NCI-H2196 (cell line): ENCODE results near the gene ALOX12B.

Experiments used
- DNase-seq: peaks from one replicate; lab custom pipeline; 2025; ENCODE audit not compliant: unreplicated experiment; lab: John Stamatoyannopoulos, UW

ALOX12B gene

DNA sequence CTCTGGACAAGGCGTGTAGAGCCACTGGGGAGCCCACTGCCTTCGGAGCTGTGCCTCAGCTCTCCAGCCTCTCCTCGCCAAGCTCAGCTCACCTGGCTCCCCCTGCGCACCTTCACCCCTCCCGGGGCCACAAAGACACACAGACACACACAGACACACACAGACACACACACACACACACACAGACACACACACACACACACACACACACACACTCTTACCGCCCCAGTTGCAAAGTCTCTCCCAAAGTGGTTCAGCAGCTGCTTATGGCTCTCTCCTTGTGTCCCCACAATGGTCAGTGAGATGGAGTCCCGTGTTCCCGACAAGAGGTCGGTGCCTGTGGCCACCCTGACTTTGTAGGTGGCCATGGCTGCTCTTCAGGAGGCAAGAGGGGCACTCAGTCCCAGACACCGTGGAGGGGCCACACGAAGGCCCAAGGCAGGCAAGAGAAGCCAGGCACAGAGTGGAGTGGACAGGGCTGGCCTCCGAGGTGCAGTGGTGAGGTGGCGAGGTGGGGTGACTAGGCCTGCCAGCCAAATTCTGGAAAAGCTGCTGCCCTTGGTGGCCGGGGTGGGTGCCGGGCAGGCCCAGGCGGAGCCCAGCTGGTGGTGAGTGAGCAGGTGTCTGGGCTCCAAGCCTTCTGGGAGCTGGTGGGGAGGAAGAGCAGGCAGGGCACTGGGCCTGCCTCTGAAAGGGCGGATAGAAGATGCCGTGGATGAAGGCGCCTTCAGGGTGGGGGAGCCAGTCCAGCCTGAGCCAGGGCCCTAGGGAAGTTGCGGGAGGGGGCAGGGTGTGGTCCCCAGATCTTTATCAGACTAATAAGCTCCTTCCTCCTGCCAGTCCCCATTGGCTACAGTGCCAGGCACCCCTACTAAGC lies at the start of gene ALOX12B:
Gene ALOX12B, minus strand, starts transcription at position 642 of the 877 bp plus-strand sequence. Its CDS starts 274 bp downstream, at position 368.
- DNase-seq: peak; percentile 1

DNA sequence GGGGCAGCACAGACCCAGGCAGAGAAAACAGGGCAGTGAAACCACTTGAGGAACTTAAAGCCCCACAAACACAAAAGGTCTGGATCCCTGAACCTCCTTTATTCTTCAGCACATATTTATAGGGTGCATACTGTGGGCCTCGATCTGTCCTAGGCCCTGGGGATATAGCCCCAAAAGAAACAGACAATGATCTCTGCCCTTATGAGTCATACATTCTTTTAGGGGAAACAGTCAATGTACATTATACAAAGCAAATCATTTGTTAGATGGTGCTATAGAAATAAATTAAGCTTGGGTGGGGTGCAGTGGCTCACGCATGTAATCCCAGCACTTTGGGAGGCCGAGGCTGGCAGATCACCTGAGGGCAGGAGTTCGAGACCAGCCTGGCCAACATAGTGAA lies 46.4 kb upstream of the ALOX12B start:
- DNase-seq: no peak

DNA sequence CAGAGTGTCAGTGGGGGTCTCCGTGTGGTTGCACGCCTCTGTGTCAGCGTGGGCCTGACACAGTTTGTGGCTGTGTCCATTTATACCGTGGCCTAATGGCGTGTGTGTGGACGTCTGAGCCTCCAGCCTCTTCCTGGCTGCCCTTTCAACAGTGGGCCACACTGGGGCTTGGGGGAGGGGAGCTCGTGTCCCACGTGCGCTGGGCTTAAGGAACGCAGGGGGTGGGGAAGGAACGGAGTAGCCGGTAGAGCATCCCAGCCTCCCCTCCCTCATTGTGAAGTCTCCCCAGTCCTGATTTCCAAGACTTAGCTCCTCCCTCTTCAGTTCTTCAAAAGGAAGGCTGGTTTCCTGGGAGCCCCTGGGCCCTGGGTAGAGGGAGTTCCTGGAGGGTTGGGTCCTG lies 45.9 kb upstream of the ALOX12B start:
- no peak for DNase-seq

DNA sequence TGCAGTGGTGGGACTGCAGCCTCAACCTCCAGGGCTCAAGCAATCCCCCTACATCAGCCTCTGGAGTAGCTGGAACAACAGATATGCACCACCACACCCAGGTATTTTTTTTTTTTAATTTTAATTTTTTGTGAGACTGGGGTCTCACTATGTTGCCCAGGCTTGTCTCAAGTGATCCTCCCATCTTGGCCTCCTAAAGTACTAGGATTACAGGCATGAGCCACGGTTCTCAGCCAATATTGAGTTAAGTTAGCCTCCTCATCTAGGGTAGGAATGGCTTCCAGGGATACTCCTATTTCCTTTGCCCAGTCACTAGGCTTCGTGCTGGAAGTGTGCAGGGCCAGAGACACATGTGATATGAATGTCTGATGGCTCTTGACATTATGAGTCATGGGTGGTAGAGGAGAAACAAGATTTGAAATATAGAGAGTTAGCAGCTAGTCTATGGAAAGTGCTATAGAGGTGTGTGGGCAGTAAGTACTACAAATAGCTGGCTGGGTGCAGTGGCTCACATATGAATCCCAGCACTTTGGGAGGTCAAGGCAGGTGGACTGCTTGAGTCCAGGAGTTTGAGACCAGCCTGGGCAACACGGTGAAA lies 44.4 kb upstream of the ALOX12B start:
- no peak for DNase-seq

DNA sequence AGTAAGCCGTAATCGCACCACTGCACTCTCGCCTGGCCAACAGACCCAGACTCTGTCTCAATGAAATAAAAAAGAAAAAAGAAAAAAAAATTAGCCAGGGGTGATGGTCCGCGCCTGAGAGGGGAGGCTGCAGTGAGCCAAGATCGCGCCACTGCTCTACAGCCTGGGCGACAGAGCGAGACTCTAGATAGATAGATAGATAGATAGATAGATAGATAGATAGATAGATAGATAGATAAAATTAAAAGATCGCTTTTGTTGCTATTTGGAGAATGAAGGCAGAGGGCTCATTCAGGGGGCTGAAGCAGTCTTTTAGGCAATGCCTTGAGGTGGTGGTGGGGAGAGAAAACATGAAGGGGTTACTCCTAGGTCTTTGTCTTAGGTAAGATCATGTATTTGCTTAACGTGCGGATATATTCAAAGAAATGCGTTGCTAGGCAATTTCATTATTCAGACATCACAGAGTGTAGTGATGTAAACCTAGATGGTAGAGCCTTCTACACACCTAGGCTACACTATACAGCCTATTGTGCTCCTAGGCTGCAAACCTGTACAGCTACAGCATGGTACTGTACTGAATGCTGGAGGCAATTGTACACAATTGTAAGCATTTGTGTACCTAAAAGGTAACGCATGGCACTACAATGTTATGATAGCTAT lies 40.7 kb upstream of the ALOX12B start:
- no peak for DNase-seq

DNA sequence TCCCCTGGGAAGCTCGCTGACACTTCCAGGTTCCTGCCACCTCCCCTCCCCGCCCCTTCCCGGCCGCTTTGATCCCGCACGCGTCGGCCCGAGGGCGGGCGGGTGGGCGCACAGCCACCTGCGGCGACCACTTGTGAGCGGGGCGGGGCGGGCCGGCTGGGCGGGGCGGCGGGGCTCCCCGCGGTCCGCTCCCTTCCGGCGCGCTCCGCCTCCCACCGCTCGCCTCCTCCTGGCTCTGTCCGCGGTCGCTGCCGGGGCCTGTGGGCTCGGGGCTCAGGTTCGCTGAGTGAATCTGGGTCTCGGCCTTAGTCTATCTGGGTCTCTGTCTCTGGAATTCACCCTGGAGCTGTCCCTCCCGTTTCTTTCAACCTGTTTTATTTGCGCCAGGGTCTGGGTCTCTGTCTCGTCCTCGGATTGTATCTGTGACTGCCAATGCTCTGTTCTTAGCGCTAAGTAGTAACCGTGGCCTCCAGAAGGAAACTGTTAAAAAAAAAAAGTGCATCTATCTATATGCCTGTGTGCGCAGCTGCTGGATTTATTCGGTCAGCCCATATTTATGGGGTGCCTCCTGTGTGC lies 39.1 kb upstream of the ALOX12B start:
- no peak for DNase-seq

DNA sequence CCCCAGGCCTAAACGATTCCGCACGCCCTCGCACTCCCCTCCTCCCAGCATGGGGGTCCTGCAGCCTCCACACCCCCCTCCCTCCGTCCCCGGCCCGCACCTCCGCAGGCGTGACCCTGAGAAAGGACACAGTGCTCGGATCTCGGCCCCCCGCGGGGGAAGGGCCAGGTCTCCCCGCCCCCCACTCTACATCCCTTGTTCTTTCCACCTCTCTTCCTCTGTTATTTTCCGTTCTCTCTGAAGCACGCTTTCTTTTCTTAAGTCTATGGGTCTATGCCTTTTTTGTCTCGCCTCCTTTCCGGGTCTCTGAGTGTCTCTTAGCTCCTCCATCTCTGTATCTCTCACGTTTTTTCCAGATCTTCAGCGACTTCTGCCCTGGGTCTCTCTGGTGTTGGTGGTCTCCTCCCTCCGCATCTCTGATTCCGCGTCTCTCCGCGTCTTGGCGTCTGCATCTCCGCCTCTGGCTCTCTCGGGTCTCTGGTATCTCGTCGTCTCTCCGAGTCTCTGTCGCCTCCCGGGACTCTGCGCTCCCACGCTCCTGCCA lies 38.5 kb upstream of the ALOX12B start:
- no peak for DNase-seq

DNA sequence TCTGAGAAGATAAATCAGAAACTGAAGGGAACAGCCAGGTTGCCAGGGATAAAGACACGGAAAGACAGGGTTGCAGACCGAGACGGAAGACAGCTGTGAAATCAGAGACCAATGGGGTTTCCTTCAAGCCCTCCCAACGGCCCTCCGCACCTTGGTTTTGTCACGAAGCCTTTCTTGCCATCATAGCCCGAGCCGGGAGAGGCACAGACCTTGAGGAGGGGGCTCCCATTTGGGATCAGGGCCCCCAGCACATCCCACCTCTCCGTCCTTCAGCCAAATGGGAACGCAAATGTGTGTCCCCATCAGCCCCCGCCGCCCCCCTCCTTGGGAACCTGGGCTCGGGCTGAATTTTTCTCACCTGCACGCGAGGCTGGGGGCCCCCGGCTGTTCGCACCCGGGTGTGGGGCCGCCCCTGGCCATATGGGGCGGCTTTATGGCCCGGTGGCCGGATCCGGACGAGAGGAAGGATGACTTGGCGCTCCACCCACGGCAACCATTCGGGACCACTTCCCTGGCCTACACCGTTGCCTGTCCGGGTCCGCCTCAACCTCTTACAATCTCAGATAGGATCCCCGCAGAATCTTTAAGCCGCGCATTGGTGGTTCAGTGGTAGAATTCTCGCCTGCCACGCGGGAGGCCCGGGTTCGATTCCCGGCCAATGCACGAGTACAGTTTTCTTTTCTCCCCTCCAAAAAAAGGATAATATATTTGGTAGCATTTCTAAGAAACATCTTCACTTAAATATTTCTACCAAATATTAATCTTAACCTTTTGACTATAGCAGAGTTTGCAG lies 37.8 kb upstream of the ALOX12B start:
- peak; percentile 40 for DNase-seq

DNA sequence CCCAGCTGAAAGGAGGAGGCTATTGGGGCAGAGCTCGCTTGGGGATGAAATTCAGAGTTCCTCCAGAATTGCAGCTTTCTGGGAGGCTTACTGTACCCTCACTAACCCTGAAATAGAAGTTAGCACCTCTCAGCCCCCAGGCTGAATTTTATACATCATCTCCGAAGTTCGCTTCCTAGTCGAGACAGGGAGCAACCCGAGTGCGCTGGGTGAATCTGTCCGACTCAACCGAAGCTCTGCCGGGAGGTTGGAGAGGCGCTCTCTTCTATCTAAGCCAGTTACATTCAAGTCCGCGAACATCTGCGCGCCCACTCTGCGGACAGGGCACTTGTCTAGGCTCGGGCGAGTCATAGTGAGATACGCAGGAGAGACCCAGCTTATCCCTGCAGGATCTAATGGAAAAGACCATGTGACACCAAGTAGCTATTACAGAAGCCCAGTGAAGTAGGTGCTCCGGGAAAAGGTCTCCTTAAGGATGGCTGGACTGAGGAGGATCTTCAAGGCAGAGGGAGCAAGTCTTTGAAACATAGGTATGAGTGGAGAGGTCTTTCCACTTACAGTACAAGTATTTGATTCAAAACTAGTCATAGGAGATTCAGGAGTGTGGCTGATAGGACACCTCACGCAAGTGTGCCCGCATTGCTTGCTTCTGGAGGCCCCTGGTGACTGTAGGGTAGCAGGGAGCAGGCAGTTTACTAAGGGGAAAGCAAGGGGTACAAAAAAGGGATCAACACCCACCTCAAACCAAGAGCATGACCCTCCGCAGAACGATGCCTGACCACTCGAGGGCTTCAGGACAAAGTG lies 37.0 kb upstream of the ALOX12B start:
- no peak for DNase-seq

DNA sequence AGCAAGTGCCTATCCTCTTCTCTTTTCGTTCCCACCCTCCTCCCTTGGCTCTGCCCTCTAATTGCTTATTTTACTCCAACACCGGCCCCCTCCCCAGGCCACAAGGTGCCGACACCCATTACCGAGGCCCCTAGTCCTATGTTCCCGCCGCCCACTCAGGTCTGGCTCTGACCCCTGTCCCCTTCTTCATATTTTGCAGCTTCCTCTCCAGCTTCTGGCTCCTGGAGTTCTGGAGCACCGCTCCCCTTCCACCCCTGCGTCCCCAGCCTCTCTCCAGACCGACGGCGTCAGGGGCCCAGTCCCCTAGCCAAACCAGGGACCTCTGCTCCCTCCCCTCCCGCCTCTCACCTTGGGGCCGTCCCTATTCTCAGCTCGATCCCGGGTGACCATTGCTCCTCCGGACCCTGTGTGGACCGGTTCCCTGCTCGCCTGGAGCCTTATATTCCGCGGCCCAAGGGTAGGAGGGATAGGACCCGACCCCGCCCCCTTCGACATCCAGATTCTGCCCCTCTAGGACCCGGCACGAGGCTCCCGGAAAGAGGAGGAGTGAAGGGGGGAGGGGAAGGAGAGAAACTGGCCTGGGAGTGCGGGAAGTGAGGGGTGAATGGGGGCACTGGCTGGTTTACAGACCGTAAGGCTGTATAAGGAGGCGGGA lies 36.3 kb upstream of the ALOX12B start, which contains the start of gene HES7:
Gene HES7, minus strand, starts transcription at position 412 of the 655 bp plus-strand sequence. Its CDS starts 22 bp downstream, at position 390.
- no peak for DNase-seq

DNA sequence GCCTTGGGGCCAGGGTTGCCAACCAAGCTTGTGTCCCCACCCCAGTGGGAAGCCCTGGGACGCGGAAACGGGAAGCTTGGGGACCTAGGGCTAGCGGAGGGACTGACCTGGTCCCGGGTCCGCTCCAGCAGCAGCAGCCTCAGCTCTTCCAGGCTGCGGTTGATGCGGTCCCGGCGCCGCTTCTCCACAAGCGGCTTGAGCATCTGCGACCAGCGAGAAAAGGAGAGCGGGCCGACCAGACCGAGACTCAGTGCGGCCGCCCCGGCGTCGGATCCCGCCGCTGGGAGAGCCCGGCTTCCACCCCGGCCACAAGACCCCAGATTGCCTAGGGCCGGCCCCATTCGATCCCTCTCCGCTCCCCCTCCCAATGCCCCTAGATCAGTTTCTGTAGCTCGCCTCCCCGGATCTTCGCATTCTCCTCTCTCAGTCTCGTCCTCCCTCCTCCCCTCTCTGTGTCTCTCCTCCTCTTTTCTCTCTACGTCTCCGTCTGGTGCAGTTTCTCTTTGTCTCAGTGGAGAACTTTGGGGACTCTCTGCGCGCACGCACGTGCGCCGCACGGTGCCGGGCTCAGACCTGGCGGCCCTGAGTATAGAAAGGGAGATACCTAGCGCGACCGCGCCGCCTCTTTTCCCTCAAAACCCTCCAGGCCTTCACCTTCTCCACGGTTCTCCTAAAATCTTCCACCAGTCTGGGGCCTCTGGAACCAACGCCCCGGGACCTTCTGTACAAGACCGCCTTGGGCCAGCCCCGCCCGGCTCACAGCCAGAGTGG lies 35.6 kb upstream of the ALOX12B start:
- no peak for DNase-seq

DNA sequence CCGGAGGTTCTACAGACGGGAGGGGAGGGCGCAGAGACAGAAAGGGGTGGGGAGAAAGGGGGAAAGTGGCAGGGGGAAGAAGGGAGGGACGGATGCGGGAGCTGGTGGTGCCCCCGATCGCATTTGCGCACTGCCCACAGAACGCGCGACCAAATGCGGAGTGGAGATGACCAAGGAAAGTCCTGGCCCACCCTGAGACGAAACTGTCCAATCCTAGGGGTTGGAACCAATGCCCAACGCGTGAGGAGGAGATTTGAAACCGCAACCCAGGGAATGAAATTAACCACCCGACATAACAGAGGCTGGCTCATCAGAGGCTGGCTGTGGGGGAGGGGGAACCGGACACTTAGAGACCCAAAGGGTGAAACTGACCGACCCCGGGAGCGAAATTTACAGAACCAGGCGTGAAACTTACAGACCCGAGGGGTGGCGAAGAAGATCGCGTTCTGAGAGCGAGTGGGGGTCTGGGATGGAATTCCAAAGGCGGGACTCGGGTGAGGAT lies 35.0 kb upstream of the ALOX12B start:
- no peak for DNase-seq

DNA sequence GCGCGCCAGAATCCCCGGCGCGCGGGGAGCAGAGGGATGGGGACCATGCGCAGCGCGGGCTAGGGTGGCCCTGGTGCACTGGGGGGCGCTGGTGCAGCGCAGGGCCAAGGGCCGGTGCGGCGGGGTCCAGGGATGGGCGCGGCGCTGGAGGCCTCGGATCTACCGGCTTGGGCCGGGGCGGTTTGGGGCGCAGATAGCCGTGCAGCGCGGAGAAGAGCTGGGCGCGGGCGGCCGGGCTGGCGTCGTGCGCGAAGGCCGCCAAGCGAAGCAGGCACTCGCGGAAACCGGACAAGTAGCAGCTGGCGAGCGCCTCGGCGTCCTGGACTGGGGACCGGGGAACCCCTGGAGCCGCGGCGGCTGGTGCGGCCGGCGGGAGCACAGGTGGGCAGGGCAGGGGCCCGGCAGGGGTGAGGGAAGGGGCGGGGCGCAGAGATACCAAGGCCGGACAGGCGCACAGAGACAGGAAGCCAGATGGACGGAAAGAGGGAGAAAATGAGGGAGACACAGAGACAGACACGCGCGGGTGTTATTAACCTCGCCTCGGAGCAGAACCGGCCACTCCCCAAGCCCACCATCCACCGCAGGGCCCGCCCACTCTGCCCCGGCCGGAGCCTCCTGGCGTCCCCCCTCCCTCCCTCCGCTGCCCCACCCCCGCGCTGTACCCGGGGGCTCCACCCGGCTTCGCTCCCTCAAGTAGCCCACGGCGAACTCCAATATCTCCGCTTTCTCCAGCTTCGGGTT lies 34.3 kb upstream of the ALOX12B start:
- DNase-seq: peak; percentile 24

DNA sequence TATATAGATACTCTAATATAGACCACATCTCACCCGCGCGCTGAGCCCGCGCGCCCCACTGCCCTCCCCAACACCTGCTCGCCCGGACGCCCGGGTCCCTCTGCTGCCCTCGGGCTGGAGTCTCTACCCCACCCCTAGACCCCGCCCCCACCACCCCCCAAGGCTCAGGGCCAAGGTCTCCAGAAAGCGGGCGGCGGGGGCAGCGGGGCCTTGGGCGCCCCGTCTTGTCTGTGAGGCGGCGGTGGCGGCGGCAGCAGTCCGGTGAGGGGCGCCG lies 33.8 kb upstream of the ALOX12B start:
- DNase-seq: no peak

DNA sequence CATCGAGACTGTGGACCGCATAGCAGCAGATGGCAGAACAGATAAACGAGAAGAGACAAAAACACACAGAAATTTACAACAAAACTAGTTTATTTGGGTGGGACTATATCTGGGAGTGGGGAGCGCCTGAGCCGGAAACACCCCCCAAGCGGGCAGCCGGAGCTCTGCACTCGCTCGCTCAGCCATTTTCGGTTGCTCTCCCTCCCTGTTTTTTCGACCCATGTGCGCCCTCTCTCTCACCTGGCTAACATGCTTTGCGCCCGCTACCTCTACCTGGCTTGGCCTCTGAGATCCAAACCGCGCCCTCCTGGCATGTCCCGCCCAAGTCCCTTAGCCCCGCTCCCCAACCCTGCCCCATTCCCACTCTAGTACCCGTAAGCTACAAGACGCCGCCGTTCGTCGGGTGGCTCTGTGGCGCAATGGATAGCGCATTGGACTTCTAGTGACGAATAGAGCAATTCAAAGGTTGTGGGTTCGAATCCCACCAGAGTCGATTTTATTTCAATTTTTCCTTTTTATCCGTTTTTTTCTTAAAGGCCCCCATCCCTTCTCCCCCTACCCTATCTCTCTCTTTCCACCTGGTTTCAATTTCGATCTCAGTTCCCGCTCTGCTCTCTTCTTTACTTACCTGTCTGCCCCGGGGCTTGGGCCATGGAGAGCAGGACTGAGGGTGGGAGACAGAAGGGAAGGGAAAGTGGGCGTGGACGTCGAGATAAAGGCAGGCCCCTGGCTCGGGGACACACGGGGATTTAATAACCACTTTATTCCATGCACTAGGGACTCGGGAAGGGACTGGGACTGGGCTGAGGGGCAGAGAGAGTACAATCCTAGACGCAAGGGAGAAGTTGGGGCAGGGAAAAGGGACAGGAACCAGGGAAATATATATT lies 33.2 kb upstream of the ALOX12B start:
- peak; percentile 45 for DNase-seq

DNA sequence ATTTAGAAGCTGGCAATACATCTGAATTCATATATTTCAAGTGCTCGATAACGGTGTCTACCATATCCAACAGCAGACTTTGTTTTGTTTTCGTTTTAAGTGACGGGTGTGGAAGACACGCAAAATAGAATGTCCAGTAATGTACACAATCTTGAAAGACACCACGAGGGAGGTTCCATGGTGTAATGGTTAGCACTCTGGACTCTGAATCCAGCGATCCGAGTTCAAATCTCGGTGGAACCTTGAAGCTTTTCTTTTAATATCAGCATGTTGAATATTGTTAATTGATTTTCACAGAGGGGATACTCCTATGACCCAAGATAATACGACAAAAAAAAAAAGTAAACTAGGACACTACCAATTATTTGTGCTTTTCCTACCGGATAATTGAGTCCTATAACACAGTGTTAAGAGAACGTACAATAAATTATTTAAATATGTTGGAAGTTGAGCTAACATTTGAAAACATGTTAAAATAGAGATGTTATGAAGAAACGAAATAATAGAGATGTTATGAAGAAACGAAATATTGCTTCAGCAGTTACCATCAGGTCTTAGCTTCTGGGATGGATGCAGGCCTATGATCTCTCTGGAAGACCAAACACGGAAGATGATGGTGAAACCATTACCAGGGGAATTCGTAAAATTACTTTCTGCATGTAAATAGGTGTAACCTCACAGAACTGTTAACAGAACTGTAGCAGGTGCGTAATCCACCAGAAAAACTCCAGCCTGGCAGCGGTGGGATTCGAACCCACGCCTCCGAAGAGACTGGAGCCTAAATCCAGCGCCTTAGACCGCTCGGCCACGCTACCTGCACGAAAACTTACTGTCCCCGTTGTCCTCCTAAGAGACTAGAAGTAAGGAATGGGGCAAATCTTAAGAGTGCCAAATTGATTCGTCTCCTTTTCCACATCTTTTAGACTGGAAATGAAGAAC lies 32.3 kb upstream of the ALOX12B start:
- peak; percentile 67 for DNase-seq
